Measurements from ENCODE around the gene FOXO1. TPM values are rescaled to one million over a fixed set of nuclear protein-coding genes. Genes with fewer than 3 reads are reported as not detected.

The FOXO1 gene
- total and polyA plus RNA-seq, 10 donors: 7.1 to 58.9 (median 47.2) TPM

DNA sequence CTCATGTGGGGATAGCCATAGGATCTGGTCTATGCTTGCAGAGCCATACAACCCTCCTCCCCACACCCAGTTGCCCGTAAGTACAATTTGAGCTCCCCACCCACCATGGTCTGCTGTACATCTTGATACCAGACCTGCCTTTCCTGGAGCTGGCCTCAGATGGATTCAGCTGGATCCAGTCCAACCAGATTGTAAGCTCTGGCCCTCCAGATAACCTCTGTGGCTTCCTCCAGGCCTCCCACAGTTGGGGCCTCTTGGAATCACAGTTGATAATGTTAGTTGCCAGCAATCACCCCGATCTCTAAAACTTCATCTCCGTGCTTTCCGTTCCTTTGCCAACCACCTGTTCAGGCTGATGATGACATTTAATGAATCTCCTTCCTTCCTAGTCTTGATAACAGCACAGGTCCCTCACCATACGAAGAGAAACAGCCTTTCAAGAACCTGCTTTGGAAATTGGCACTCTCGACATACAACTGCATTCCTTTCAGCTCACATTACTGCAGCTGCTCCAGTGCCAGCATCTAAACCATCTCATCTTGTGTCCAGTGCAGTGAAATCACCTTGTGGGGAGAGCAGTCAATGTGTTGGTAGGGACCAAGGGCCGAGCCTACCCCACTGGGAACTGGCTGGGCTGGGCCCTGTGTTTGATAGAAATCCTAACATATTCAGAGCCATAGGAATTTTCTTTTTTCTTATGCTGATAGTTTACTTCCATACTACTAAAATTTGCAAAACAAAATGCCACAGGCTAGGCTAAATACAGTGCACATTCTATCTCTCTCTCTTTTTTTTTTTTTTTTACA lies 15.1 kb upstream of the FOXO1 start:
- Histone ChIP-seq H3K4me3 (no peak overlapping the region), H3K36me3 (no peaks in the 10 kb centered on the region), H3K27me3 (replicated peaks in 1 of 7) (no peaks in the 10 kb centered on the region), H3K4me1 (peaks cover 0 to 24% (median 13%) of the 10 kb centered on the region in 6 donors), H3K27ac (no peak overlapping the region), H3K9me3 (no peaks in the 10 kb centered on the region)
- intact Hi-C loops (cut with DNase I; ENCODE audit: low total_unique reads): loop anchor here (5.0 to 10.0 kb wide), 4 partner anchors 609 to 994 kb away; no protein-coding TSS in a partner anchor
- no peak for DNase-seq
- WGBS, 5 donors: 34 to 60% (median 42%) methylated on average over 7 of the region's 7 CpGs
- TF ChIP-seq, protein P1, sequence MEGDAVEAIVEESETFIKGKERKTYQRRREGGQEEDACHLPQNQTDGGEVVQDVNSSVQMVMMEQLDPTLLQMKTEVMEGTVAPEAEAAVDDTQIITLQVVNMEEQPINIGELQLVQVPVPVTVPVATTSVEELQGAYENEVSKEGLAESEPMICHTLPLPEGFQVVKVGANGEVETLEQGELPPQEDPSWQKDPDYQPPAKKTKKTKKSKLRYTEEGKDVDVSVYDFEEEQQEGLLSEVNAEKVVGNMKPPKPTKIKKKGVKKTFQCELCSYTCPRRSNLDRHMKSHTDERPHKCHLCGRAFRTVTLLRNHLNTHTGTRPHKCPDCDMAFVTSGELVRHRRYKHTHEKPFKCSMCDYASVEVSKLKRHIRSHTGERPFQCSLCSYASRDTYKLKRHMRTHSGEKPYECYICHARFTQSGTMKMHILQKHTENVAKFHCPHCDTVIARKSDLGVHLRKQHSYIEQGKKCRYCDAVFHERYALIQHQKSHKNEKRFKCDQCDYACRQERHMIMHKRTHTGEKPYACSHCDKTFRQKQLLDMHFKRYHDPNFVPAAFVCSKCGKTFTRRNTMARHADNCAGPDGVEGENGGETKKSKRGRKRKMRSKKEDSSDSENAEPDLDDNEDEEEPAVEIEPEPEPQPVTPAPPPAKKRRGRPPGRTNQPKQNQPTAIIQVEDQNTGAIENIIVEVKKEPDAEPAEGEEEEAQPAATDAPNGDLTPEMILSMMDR (IDR thresholded peaks at IDR 0.05 in 8 of 11, conservative IDR thresholded peaks at IDR 0.05 in 3 of 11): no peak
- no peak for TF ChIP-seq POLR2A (IDR thresholded peaks at IDR 0.05)
- no peak for TF ChIP-seq POLR2AphosphoS5 (IDR thresholded peaks at IDR 0.05)

DNA sequence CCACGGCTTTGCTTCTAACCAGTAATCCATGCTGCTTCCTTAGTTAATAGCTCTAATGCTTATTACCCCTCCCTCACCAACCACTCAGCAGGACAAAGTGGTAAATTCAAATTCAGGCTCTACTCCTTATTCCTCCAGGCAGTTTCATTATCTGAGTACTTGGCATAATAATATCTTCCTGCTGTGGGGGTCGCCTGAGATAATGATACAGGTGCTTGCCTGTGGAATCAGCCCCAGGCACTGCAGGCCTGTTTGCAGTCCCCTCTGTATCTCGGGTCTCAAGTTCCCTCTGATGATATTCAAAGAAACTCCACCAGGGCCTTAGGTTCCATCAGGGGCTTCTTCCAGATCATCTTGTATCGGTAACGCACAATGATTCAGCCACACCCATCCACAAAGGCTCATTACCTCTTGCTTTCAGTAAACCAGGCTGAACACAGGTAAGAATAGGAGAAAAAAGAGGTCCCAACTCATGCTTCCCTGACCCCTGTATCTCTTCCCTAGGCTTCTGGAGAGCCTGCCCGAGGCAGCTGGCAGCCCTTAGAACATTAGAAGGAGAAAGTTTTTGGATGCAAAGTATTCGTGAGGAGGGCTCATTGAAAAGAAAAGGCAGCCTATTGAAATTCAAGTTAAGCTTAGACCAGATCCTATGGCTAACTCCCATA lies 14.3 kb upstream of the FOXO1 start:
- WGBS, 5 donors: 82 to 94% (median 85%) methylated on average over 7 of the region's 7 CpGs
- no peak overlapping the region for H3K4me3 ChIP-seq
- intact Hi-C loops (cut with DNase I; ENCODE audit: low total_unique reads): loop anchor here (5.0 to 10.0 kb wide), 4 partner anchors 608 to 993 kb away; no protein-coding TSS in a partner anchor
- H3K36me3 ChIP-seq: no peaks in the 10 kb centered on the region
- no peak overlapping the region for H3K27ac ChIP-seq
- H3K27me3 ChIP-seq (replicated peaks in 1 of 7): no peaks in the 10 kb centered on the region
- DNase-seq: no peak
- no peak for TF ChIP-seq POLR2A (IDR thresholded peaks at IDR 0.05)
- TF ChIP-seq, protein P1 (IDR thresholded peaks at IDR 0.05 in 8 of 11, conservative IDR thresholded peaks at IDR 0.05 in 3 of 11): no peak
- TF ChIP-seq POLR2AphosphoS5 (IDR thresholded peaks at IDR 0.05): no peak
- peaks cover 0 to 24% (median 13%) of the 10 kb centered on the region in 6 donors for H3K4me1 ChIP-seq
- no peaks in the 10 kb centered on the region for H3K9me3 ChIP-seq

DNA sequence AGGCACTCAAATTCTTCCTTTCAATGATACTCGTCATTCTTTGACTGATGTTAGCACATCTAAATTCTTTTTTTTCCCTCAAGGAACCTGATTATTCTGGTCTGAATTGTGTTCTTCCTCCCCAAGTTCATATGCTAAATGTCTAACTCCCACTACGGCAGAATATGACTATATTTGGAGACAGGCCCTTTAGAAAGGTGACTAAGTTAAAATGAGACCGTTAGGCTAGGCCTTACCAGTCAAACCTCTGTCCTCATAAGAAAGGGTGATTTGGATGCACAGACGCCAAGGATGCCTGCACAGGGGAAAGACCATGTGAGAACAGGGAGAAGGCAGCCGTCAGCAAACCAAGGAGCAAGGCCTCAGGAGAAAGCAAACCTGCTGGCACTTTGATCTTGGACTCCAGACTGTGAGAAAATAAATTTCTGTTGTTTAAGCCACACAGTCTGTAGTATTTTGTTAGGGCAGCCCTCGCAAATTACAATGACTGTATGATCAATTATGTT lies 13.1 kb upstream of the FOXO1 start:
- intact Hi-C loops (cut with DNase I; ENCODE audit: low total_unique reads): no loop called here
- TF ChIP-seq, protein P1 (IDR thresholded peaks at IDR 0.05 in 8 of 11, conservative IDR thresholded peaks at IDR 0.05 in 3 of 11): no peak
- TF ChIP-seq POLR2AphosphoS5 (IDR thresholded peaks at IDR 0.05): no peak
- TF ChIP-seq POLR2A (IDR thresholded peaks at IDR 0.05): no peak
- no peak overlapping the region for H3K4me3 ChIP-seq
- 85 to 91% (median 88%) methylated on average over 6 of the region's 6 CpGs for WGBS, 5 donors
- no peaks in the 10 kb centered on the region for H3K9me3 ChIP-seq
- H3K27ac ChIP-seq: no peak overlapping the region
- DNase-seq: no peak
- H3K36me3 ChIP-seq: no peaks in the 10 kb centered on the region
- peaks cover 0 to 24% (median 13%) of the 10 kb centered on the region in 6 donors for H3K4me1 ChIP-seq
- no peaks in the 10 kb centered on the region for H3K27me3 ChIP-seq (replicated peaks in 1 of 7)

DNA sequence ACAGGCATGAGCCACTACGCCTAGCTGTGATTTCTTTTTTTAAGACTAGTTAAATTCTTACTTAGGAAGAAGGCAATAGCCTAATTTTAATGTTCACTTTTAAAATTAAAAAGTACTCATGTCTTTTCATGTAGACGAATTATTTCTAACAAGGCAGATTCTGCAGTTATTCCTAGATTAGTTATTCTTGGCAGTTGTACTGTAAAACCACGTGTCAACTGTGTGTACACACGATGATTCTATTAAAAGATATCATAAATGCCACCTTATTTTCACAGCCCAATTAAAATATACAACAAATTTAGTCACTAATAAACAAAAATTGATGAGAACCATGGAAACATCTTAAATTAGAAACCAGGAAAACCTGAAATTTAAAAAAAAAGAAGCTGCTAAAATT lies 10.6 kb upstream of the FOXO1 start:
- DNase-seq: no peak
- Histone ChIP-seq H3K27me3 (replicated peaks in 1 of 7) (no peaks in the 10 kb centered on the region), H3K9me3 (no peaks in the 10 kb centered on the region), H3K4me1 (peaks cover 0 to 15% (median 4%) of the 10 kb centered on the region in 6 donors), H3K4me3 (no peak overlapping the region), H3K27ac (no peak overlapping the region), H3K36me3 (no peaks in the 10 kb centered on the region)
- intact Hi-C loops (cut with DNase I; ENCODE audit: low total_unique reads): no loop called here
- TF ChIP-seq POLR2A (IDR thresholded peaks at IDR 0.05) (no peak), POLR2AphosphoS5 (IDR thresholded peaks at IDR 0.05) (no peak)
- TF ChIP-seq, protein P1 (IDR thresholded peaks at IDR 0.05 in 8 of 11, conservative IDR thresholded peaks at IDR 0.05 in 3 of 11): no peak
- WGBS, 5 donors: 65 to 71% (median 67%) methylated on average over 4 of the region's 4 CpGs
